GM23248 (cell line): Measurements from ENCODE around the gene RET.

Source experiments
- EZH2 ChIP-seq: fragments of 200-600 bp; sonication (generic); IDR thresholded peaks from 2 replicates; pipeline ENCODE4 v1.6.1; 2018; ENCODE audit warnings: antibody characterized with exemption, mild to moderate bottlenecking; ENCODE audit not compliant: insufficient read depth, poor library complexity, severe bottlenecking
- EZH2phosphoT487 ChIP-seq: fragments of 200-600 bp; sonication (generic); IDR thresholded peaks from 2 replicates; pipeline ENCODE4 v1.6.1; 2018; ENCODE audit warnings: antibody characterized with exemption, moderate library complexity, mild to moderate bottlenecking, low read depth; ENCODE audit not compliant: insufficient read depth

DNA sequence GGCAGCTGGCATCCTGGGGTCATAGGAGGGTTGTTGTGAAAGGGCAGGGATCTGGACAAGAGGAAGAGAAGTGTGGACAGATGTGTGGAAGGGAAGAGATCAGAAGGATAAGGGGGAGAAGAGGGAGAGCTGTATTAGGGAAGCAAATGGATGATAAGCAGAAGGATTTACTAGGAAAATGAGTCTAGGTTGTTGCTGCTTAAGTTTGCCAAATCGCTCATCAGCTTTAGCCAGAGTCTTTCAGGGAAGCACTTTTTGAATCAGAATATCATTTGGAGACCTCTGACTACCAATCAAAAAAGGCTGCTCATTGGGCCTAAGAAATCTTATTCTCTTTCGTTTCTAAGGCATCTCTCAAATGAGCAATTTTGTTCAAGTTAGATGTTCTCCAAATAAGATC, 58.8 kb downstream of the RET start:
- TF ChIP-seq EZH2phosphoT487 (no peak), EZH2 (no peak)
